Measurements from ENCODE around the gene QRICH2. TPM values are rescaled to one million over a fixed set of nuclear protein-coding genes. Genes with fewer than 3 reads are reported as not detected.

QRICH2 gene
- total and polyA plus RNA-seq, 10 of the 15 experiments (the other 5 are each of a cell fraction or from before 2014, with no cell fraction given), result 0.04 to 0.72 (median 0.25) TPM

GRCh38 chr17:76314392-76315227 is 6.5 kb upstream of the QRICH2 start:
- DNase-seq (ENCODE audit: low read depth, low spot score) (no peak), FAIRE-seq (no peak), ATAC-seq (no peak)
- Histone ChIP-seq H4K20me1 (ENCODE audit: control insufficient read depth, insufficient read depth) (no peaks in the 10 kb centered on the region), H3K4me2 (ENCODE audit: control insufficient read depth, insufficient read depth) (no peak overlapping the region), H3K36me3 (ENCODE audit: control insufficient read depth in 2 of 2, insufficient read depth in 2 of 2, low read length in 1 of 2) (peaks cover 3 to 6% of the 10 kb centered on the region in 2 experiments), H3K9ac (ENCODE audit: control insufficient read depth, insufficient read depth, low read length) (no peak overlapping the region), H3K4me3 (no peak overlapping the region), H3K4me1 (ENCODE audit: control insufficient read depth, insufficient read depth, low read length) (no peaks in the 10 kb centered on the region), H2AFZ (ENCODE audit: control insufficient read depth, low read depth, low read length) (no peak overlapping the region), H3K27me3 (replicated peaks in 1 of 2; ENCODE audit: control insufficient read depth in 2 of 2, insufficient read depth in 2 of 2, low read length in 1 of 2) (no peaks in the 10 kb centered on the region), H3K79me2 (ENCODE audit: control insufficient read depth, insufficient read depth, low read length) (no peaks in the 10 kb centered on the region), H3K9me3 (replicated peaks; ENCODE audit: control insufficient read depth, insufficient read depth, low read length) (no peaks in the 10 kb centered on the region), H3K27ac (ENCODE audit: control insufficient read depth, insufficient read depth) (no peak overlapping the region)
- intact Hi-C loops (cut with micrococcal nuclease; ENCODE audit: unreplicated experiment) (no loop called here), in situ Hi-C loops (cut with MboI) (no loop called here)
- ChIA-PET POLR2A (interaction anchor here (0.6 to 0.7 kb wide), 4 partner anchors 41 to 693 kb away, joined by 4 to 6 read pairs (median 5); no protein-coding TSS in a partner anchor), SMC1A (ENCODE audit: uncharacterized antibody, unreplicated experiment) (no interaction called here), RAD21 (ENCODE audit: unreplicated experiment) (no interaction called here), CTCF (no interaction called here)
- 94% methylated on average over 15 of the region's 15 CpGs for WGBS (ENCODE audit: insufficient coverage, insufficient replicate concordance, low lambda C conversion rate, missing lambda C conversion rate)
- TF ChIP-seq ZNF207 (IDR thresholded peaks at IDR 0.05; ENCODE audit: borderline replicate concordance) (no peak), SREBF2 (IDR thresholded peaks at IDR 0.05; ENCODE audit: low read length) (no peak), RFX5 (IDR thresholded peaks at IDR 0.05; ENCODE audit: low read depth, low read length) (no peak), MTA3 (IDR thresholded peaks at IDR 0.05; ENCODE audit: borderline replicate concordance, low read length) (no peak), KLF5 (IDR thresholded peaks at IDR 0.05; ENCODE audit: partially characterized antibody) (no peak), MTA2 (IDR thresholded peaks at IDR 0.05; ENCODE audit: low read depth) (no peak), RAD51 (IDR thresholded peaks at IDR 0.05) (no peak), POLR2A (IDR thresholded peaks at IDR 0.05; ENCODE audit: low read depth, low read length) (no peak), ZNF217 (IDR thresholded peaks at IDR 0.05) (no peak), SRF (IDR thresholded peaks at IDR 0.05; ENCODE audit: low read depth in 2 of 2, low read length in 2 of 2) (no peak), TCF12 (IDR thresholded peaks at IDR 0.05; ENCODE audit: low read depth, low read length) (no peak), ASH2L (IDR thresholded peaks at IDR 0.05; ENCODE audit: borderline replicate concordance, low read depth) (no peak), BCL11A (IDR thresholded peaks at IDR 0.05; ENCODE audit: low read depth, low read length) (no peak), NR2F1 (conservative IDR thresholded peaks at IDR 0.05) (no peak)
- TF ChIP-seq, protein P1, sequence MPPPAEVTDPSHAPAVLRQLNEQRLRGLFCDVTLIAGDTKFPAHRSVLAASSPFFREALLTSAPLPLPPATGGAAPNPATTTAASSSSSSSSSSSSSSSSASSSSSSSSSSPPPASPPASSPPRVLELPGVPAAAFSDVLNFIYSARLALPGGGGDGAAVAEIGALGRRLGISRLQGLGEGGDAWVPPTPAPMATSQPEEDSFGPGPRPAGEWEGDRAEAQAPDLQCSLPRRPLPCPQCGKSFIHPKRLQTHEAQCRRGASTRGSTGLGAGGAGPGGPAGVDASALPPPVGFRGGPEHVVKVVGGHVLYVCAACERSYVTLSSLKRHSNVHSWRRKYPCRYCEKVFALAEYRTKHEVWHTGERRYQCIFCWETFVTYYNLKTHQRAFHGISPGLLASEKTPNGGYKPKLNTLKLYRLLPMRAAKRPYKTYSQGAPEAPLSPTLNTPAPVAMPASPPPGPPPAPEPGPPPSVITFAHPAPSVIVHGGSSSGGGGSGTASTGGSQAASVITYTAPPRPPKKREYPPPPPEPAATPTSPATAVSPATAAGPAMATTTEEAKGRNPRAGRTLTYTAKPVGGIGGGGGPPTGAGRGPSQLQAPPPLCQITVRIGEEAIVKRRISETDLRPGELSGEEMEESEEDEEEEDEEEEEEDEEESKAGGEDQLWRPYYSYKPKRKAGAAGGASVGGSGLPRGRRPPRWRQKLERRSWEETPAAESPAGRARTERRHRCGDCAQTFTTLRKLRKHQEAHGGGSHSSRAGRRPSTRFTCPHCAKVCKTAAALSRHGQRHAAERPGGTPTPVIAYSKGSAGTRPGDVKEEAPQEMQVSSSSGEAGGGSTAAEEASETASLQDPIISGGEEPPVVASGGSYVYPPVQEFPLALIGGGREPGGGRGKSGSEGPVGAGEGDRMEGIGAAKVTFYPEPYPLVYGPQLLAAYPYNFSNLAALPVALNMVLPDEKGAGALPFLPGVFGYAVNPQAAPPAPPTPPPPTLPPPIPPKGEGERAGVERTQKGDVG (CRISPR knock-in tag; IDR thresholded peaks at IDR 0.05), result no peak
- TF ChIP-seq, protein P2, sequence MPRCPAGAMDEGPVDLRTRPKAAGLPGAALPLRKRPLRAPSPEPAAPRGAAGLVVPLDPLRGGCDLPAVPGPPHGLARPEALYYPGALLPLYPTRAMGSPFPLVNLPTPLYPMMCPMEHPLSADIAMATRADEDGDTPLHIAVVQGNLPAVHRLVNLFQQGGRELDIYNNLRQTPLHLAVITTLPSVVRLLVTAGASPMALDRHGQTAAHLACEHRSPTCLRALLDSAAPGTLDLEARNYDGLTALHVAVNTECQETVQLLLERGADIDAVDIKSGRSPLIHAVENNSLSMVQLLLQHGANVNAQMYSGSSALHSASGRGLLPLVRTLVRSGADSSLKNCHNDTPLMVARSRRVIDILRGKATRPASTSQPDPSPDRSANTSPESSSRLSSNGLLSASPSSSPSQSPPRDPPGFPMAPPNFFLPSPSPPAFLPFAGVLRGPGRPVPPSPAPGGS (IDR thresholded peaks at IDR 0.05; ENCODE audit: borderline replicate concordance, insufficient read depth, low read depth, low read length, poor library complexity, severe bottlenecking), result no peak
- no TSS peak for BruUV-seq (replicated peaks)
